Epithelial cell of proximal tubule (primary cell): ENCODE results near the gene IQCB1. TPM values are rescaled to one million over a fixed set of nuclear protein-coding genes. Genes with fewer than 3 reads are reported as not detected.
"Not testable (repeated sequence)": the region's sequence is repeated elsewhere in the genome, so short reads cannot be mapped to it uniquely, and the experiment has no call there.

Experiments used
- DNase-seq: peaks from one replicate; pipeline ENCODE4 v3.0.0-alpha.2; 2011; ENCODE audit warnings: low read depth
- H3K4me3 ChIP-seq: 2 replicates; pipeline ENCODE4 v1.5.1; 2011; ENCODE audit warnings: low read depth, mild to moderate bottlenecking, low read length
- total RNA-seq: library from RNA; depleted of rRNA; stranded (reverse); fragments of >200 nt; gene quantifications from 2 replicates; pipeline ENCODE4 v1.2.3, GENCODE V29; 2015
- TF ChIP-seq, protein P1 (sequence below): conservative IDR thresholded peaks from 2 replicates; pipeline ENCODE4 v1.5.1; 2012; ENCODE audit warnings: low read depth, mild to moderate bottlenecking, low read length

IQCB1 gene
- total RNA-seq, 1 donor from 2014 or later, result 19.5 TPM

DNA sequence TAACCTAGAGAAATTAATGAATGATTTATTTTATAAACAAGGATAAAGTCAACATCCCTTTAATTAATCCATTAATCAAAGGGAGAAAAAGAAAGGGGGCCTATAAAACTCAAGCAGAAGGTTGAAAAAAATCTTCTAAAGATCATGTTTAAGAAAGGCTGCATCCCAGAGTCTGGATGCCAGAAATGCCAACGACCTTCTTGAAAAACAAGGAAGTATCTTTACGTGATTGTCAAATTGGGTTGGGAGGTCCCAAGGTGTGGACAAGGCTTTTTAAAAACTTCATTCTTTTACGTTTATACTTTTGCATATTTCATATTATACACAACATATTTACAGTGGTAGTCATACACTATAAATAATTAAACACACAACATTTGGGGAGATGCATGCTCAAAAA, 86.9 kb downstream of the IQCB1 start:
- peak overlapping the region; percentile 88 for H3K4me3 ChIP-seq
- DNase-seq, result no peak
- TF ChIP-seq, protein P1, sequence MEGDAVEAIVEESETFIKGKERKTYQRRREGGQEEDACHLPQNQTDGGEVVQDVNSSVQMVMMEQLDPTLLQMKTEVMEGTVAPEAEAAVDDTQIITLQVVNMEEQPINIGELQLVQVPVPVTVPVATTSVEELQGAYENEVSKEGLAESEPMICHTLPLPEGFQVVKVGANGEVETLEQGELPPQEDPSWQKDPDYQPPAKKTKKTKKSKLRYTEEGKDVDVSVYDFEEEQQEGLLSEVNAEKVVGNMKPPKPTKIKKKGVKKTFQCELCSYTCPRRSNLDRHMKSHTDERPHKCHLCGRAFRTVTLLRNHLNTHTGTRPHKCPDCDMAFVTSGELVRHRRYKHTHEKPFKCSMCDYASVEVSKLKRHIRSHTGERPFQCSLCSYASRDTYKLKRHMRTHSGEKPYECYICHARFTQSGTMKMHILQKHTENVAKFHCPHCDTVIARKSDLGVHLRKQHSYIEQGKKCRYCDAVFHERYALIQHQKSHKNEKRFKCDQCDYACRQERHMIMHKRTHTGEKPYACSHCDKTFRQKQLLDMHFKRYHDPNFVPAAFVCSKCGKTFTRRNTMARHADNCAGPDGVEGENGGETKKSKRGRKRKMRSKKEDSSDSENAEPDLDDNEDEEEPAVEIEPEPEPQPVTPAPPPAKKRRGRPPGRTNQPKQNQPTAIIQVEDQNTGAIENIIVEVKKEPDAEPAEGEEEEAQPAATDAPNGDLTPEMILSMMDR, result no peak

DNA sequence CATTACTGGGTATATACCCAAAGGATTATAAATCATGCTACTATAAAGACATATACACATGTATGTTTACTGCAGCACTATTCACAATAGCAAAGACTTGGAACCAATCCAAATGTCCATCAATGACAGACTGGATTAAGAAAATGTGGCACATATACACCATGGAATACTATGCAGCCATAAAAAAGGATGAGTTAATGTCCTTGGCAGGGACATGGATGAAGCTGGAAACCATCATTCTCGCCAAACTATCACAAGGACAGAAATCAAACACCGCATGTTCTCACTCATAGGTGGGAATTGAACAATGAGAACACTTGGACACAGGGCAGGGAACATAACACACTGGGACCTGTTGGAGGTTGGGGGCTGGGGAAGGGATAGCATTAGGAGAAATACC, 91.8 kb downstream of the IQCB1 start:
- not testable (repeated sequence) for DNase-seq, H3K4me3 ChIP-seq

DNA sequence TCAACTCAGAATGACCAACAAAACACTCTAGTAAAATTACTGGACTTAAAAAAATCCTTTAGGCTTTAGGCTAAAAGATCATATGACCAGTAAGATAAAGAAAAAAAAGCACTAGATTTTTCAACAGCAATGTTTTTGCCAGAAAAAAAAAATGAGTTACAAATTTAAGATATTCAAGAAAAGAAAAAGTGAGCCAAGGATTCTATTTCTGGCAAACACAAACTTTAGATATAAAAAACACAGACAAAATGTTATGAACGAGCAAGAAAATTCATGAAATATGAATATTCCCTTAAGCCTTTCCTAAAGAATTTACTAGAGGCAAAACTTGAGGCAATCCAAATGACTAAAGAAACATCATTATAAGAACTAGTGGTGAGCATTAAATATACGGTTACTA, 94.0 kb downstream of the IQCB1 start:
- TF ChIP-seq, protein P1, result no peak
- no peak for DNase-seq
- no peak overlapping the region for H3K4me3 ChIP-seq

DNA sequence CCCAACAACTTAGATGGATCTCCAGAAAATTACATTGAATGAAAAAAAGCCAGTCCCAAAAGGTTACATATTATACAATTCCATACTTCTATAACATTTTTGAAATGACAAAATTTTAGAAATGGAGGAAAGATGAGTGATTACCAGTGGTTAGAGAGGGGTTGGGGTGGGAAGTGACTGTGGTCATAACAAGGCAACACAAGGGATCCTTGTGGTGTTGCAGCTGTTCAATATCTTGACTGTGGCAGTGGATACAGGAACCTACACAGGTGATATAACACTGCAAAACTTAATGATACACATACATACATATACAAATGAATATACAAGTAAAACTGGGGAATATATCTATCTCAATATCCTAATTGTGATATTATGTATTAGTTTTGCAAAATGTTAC, 95.0 kb downstream of the IQCB1 start:
- TF ChIP-seq, protein P1, result no peak
- DNase-seq, result no peak
- H3K4me3 ChIP-seq, result no peak overlapping the region

DNA sequence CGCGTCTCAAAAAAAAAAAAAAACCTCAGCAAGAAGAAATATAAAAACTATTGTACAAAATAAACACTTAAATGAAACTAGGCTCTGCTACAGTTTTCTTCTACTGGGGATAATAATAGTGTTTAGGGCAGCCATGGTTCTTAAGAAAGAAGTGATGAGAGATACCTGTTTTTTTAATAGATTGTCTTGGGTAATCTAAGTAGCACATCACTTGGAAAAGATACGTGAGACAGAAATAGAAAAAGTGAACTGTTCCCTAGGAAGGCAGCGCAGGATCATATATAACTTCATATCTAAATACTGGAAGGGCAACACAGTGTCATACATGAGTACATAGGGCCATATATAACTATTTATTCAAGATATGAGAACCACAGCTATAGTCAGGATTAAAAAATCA, 97.2 kb downstream of the IQCB1 start:
- DNase-seq, result no peak
- H3K4me3 ChIP-seq, result no peak overlapping the region

DNA sequence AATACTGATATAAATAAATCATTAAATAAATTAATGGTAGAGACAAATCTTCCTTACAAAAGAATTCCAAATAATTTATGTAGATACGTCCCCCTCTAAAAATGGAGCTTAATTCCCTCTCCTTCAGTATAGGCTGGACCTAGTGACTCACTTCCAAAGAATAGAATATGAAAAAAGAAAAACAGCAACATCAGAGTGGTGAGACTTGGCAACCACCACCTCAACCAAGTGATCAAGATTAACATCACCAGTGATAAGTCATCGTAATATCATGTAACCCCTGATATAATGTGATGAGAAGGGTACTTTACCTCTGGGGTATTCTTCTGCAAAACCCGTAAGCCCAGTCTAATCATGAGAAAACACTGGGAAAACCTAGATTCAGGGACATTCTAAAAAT, 98.7 kb downstream of the IQCB1 start:
- DNase-seq, result no peak
- H3K4me3 ChIP-seq, result no peak overlapping the region
- TF ChIP-seq, protein P1, result no peak

More for the DNA sequence above, 97.2 kb downstream of the IQCB1 start:
- TF ChIP-seq, protein P1, result no peak

DNA sequence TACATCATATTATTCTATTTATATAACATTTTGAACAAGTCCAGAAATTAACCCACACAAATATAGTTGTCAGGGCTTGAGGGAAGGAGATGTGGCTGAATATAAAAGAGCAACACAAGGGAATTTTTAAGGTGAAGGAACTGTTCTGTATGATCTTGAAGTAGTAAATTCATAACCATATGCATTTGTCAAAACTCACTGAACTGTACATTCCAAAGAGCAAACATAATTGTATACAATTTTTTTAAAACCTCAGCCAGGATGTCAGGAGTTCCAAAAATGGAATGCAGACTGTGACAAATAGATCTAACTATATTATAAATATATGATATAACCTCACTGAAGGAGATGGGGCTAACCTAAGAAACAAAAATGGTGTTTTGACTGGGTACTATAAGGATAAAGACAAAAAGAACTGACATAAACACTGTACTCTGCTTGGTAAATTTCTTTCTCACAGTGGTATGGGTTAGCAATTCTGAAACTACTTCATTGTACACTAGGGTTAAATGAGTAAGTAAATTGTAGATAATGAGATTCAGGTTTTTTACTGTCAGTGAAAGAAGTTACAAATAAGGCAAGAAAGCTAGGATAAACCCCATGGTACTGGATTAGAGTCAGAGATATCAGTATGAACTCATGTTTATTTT, 99.7 kb downstream of the IQCB1 start:
- TF ChIP-seq, protein P1, result no peak
- DNase-seq, result no peak
- H3K4me3 ChIP-seq, result no peak overlapping the region
